ENCODE data around the gene RNF26. TPM values are rescaled to one million over a fixed set of nuclear protein-coding genes. Genes with fewer than 3 reads are reported as not detected.

The RNF26 gene
- total and polyA plus RNA-seq, 5 donors = 9.7 to 19.6 (median 14.3) TPM

DNA sequence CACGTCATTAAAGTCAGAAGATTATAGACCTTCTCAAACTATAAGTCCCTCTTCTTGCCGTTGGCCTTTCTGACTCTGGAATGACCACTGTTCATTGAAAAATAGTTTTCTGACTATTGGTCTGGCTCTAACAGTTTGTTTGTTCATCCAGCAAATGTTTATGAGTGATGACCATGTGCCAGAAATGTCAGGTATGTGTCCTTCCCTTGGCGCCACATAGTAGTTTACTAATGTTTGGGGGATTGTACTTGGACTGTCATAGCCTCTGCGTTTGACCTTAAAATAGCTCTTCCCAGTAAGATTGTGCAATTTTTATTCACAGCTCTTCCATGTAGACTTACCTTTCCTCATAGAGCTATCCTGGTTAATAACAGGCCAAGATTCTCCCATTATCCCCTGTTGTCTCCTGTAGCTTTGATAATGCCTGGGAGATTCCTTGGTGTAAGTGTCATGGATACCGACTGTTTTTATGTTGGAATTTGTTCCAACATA is 31.1 kb upstream of the RNF26 start:
- Histone ChIP-seq H3K4me1 (ENCODE audit: control insufficient read depth, insufficient read depth, low read length) (no peaks in the 10 kb centered on the region), H3K4me3 (ENCODE audit: low read length) (no peak overlapping the region), H3K27ac (ENCODE audit: low read length) (no peak overlapping the region), H3K9me3 (ENCODE audit: control insufficient read depth, low read length) (no peaks in the 10 kb centered on the region), H3K27me3 (ENCODE audit: control insufficient read depth, insufficient read depth) (no peaks in the 10 kb centered on the region)
- no peak for DNase-seq
- ATAC-seq = no peak
- 90% methylated on average over 5 of the region's 5 CpGs for WGBS
- intact Hi-C loops (cut with DNase I) = no loop called here

DNA sequence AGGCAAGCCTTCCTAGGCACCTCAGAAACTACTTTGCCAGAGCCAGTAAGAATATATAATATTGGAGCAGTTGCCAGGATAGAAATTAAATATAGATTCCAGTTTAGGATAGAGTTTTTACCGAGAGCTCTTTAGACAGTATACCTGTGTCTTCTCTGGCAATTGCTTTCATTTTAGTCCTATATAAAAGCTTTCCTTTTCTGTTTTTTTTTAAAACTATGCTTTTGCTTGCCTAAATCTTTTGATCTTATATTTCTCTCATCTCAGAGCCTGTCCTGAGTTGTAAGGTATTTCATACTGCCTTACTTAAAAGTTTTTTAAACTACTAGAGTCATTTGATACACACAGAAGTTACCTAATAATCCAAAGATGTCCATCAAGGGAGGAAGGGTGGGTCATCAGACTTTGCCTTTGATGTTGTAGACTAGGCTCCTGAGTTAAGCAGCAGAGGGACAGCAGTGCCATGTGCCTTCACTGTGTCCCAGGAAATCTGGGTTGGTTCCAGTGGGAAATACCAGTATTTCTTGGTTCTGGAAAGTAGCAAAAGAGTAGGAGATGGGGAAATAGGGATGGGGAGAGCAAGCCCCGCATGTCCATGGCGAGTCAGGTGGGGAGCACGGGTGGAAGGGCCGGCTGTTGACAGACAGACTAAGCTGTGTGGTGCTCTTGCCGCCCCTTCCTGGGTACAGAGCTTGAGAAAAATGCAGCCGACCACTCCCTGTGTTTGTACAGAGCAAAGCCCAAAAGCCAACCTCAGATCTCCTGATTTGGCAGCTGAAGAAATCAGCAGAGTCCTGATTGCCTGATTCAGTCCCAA is 28.6 kb upstream of the RNF26 start:
- no peaks in the 10 kb centered on the region for H3K4me1 ChIP-seq (ENCODE audit: control insufficient read depth, insufficient read depth, low read length)
- H3K9me3 ChIP-seq (ENCODE audit: control insufficient read depth, low read length) = no peaks in the 10 kb centered on the region
- no peak overlapping the region for H3K27ac ChIP-seq (ENCODE audit: low read length)
- WGBS = 80% methylated on average over 7 of the region's 7 CpGs
- no peak overlapping the region for H3K4me3 ChIP-seq (ENCODE audit: low read length)
- no peak for DNase-seq
- intact Hi-C loops (cut with DNase I) = no loop called here
- ATAC-seq = peak in 1 of 2 donors; percentile 12
- no peaks in the 10 kb centered on the region for H3K27me3 ChIP-seq (ENCODE audit: control insufficient read depth, insufficient read depth)

- Histone ChIP-seq H3K4me3 (ENCODE audit: low read length) (no peak overlapping the region), H3K9me3 (ENCODE audit: control insufficient read depth, low read length) (no peaks in the 10 kb centered on the region), H3K27me3 (ENCODE audit: control insufficient read depth, insufficient read depth) (no peaks in the 10 kb centered on the region), H3K4me1 (ENCODE audit: control insufficient read depth, insufficient read depth, low read length) (no peaks in the 10 kb centered on the region), H3K27ac (ENCODE audit: low read length) (no peak overlapping the region)
- ATAC-seq = peak; percentile 40 to 70
- peak in 2 of 3 donors; percentile 30 to 51 for DNase-seq
- 60% methylated on average over 5 of the region's 5 CpGs for WGBS
- intact Hi-C loops (cut with DNase I) = no loop called here
Measured at GRCh38 chr11:119306373-119306890, 27.9 kb upstream of the RNF26 start.

GRCh38 chr11:119307219-119307618 is 27.1 kb upstream of the RNF26 start:
- H3K4me1 ChIP-seq (ENCODE audit: control insufficient read depth, insufficient read depth, low read length) = no peaks in the 10 kb centered on the region
- intact Hi-C loops (cut with DNase I) = no loop called here
- H3K4me3 ChIP-seq (ENCODE audit: low read length) = no peak overlapping the region
- peak in 1 of 2 donors; percentile 5 for ATAC-seq
- H3K9me3 ChIP-seq (ENCODE audit: control insufficient read depth, low read length) = no peaks in the 10 kb centered on the region
- no peak for DNase-seq
- no peaks in the 10 kb centered on the region for H3K27me3 ChIP-seq (ENCODE audit: control insufficient read depth, insufficient read depth)
- H3K27ac ChIP-seq (ENCODE audit: low read length) = peak overlapping the region; percentile 11
- WGBS = 75% methylated on average over 1 of the region's 1 CpG

GRCh38 chr11:119307974-119308373 is 26.4 kb upstream of the RNF26 start:
- H3K9me3 ChIP-seq (ENCODE audit: control insufficient read depth, low read length) = no peaks in the 10 kb centered on the region
- intact Hi-C loops (cut with DNase I) = no loop called here
- H3K27me3 ChIP-seq (ENCODE audit: control insufficient read depth, insufficient read depth) = no peaks in the 10 kb centered on the region
- H3K4me1 ChIP-seq (ENCODE audit: control insufficient read depth, insufficient read depth, low read length) = no peaks in the 10 kb centered on the region
- H3K27ac ChIP-seq (ENCODE audit: low read length) = peak overlapping the region; percentile 53
- H3K4me3 ChIP-seq (ENCODE audit: low read length) = no peak overlapping the region
- 50% methylated on average over 5 of the region's 5 CpGs for WGBS
- DNase-seq = no peak
- no peak for ATAC-seq

DNA sequence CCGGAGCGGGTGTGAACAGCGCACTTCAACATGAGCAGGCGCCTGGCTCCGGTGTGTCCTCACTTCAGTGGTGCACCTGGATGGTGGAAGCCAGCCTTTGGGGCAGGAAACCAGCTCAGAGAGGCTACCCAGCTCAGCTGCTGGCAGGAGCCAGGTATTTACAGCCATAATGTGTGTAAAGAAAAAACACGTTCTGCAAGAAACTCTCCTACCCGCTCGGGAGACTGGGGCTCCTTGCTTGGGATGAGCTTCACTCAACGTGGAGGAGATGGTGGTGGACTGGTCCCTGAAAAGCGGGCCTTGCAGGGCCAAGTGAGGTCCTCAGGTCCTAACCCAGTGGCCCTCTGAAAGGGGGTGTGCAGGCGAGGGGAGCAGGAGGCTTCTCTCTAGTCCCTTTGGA is 24.9 kb upstream of the RNF26 start:
- Histone ChIP-seq H3K27ac (ENCODE audit: low read length) (no peak overlapping the region), H3K4me1 (ENCODE audit: control insufficient read depth, insufficient read depth, low read length) (no peaks in the 10 kb centered on the region), H3K9me3 (ENCODE audit: control insufficient read depth, low read length) (no peaks in the 10 kb centered on the region), H3K27me3 (ENCODE audit: control insufficient read depth, insufficient read depth) (no peaks in the 10 kb centered on the region), H3K4me3 (ENCODE audit: low read length) (no peak overlapping the region)
- DNase-seq (no peak), ATAC-seq (no peak)
- 85% methylated on average over 11 of the region's 11 CpGs for WGBS
- intact Hi-C loops (cut with DNase I) = no loop called here

DNA sequence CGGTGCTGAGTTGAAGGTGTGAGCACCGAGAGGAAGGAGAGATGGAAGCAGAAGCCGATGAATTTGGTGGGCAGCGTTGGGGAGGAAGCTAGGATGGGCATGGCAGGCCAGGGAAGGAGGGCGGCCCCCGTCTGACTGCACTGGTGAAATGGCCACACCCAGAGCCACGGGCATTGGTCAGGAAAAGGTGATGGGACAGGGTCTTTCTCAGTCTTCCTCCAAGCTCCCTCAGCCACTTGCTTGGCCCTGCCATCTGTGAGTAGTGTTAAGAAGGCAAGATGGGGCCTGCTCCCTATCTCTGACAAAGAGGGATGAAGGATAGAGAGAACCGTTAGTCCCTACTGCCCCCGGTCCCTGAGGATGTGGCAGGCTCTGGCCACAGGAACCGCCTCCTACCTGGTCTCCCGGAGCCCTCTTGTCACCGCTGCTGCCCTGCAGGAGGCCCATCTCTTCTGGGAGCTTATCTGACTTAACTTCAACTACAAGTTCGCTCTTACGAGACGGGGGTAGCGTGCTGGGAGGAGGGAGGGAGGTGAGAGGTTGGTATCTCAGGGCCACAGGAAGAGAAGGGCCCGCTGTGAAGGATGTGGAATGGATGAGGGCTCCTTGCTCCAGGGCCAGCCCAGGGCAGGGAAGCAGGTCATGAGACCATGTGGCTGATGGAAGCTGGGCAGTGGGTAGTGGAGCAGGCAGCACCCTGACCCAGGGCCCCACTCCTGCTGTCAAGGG is 24.2 kb upstream of the RNF26 start:
- WGBS = 74% methylated on average over 17 of the region's 17 CpGs
- no peak overlapping the region for H3K27ac ChIP-seq (ENCODE audit: low read length)
- no peaks in the 10 kb centered on the region for H3K27me3 ChIP-seq (ENCODE audit: control insufficient read depth, insufficient read depth)
- no peak for DNase-seq
- H3K4me3 ChIP-seq (ENCODE audit: low read length) = no peak overlapping the region
- intact Hi-C loops (cut with DNase I) = loop anchor here in 1 of 4 donors (10.0 kb wide), 1 partner anchor 105 kb away; the partner anchor contains the start of gene CBL
- ATAC-seq = no peak
- H3K4me1 ChIP-seq (ENCODE audit: control insufficient read depth, insufficient read depth, low read length) = no peaks in the 10 kb centered on the region
- no peaks in the 10 kb centered on the region for H3K9me3 ChIP-seq (ENCODE audit: control insufficient read depth, low read length)

GRCh38 chr11:119310682-119311052 is 23.7 kb upstream of the RNF26 start:
- intact Hi-C loops (cut with DNase I) = loop anchor here in 1 of 4 donors (10.0 kb wide), 1 partner anchor 106 kb away; the partner anchor contains the start of gene CBL
- ATAC-seq (no peak), DNase-seq (peak in 2 of 3 donors; percentile 60 to 62)
- Histone ChIP-seq H3K4me3 (ENCODE audit: low read length) (no peak overlapping the region), H3K27me3 (ENCODE audit: control insufficient read depth, insufficient read depth) (no peaks in the 10 kb centered on the region), H3K4me1 (ENCODE audit: control insufficient read depth, insufficient read depth, low read length) (no peaks in the 10 kb centered on the region), H3K9me3 (ENCODE audit: control insufficient read depth, low read length) (no peaks in the 10 kb centered on the region), H3K27ac (ENCODE audit: low read length) (no peak overlapping the region)
- WGBS = 64% methylated on average over 20 of the region's 20 CpGs

DNA sequence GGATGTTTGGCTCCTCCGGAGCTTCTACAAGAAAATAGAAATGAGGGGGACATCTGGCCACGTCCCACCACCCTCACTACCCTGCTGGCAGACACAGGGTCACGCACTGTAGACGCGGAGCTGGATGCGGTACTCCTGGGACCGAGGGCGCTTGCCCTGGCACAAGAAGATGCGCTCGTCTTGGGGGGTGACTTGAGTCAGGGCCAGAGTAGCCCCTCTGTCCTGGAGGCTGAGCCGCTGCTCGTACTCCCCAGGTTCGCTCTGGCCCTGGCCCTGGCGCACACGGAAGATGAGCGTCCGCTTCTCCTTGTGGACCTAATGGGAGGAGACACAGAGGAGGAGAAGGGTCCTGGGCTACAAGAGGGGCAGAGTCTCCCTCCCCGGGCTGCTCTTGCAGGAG is 19.6 kb upstream of the RNF26 start:
- 65% methylated on average over 18 of the region's 18 CpGs for WGBS
- intact Hi-C loops (cut with DNase I) = loop anchor here in 1 of 4 donors (10.0 kb wide), 1 partner anchor 110 kb away; the partner anchor contains the start of gene CBL
- Histone ChIP-seq H3K27ac (ENCODE audit: low read length) (peak overlapping the region; percentile 81), H3K9me3 (ENCODE audit: control insufficient read depth, low read length) (no peaks in the 10 kb centered on the region), H3K4me1 (ENCODE audit: control insufficient read depth, insufficient read depth, low read length) (peaks cover 10% of the 10 kb centered on the region), H3K4me3 (ENCODE audit: low read length) (peak overlapping the region; percentile 80), H3K27me3 (ENCODE audit: control insufficient read depth, insufficient read depth) (no peaks in the 10 kb centered on the region)
- DNase-seq (peak in 1 of 3 donors; percentile 51), ATAC-seq (no peak)

GRCh38 chr11:119315131-119316015 is 19.0 kb upstream of the RNF26 start:
- no peaks in the 10 kb centered on the region for H3K27me3 ChIP-seq (ENCODE audit: control insufficient read depth, insufficient read depth)
- intact Hi-C loops (cut with DNase I) = loop anchor here in 1 of 4 donors (10.0 kb wide), 1 partner anchor 111 kb away; the partner anchor contains the start of gene CBL

More at GRCh38 chr11:119315131-119316015, 19.0 kb upstream of the RNF26 start:
- WGBS = 11% methylated on average over 29 of the region's 29 CpGs
- DNase-seq (peak; percentile 49 to 79 (median 72)), ATAC-seq (peak; percentile 6 to 47)
- peaks cover 13% of the 10 kb centered on the region for H3K4me1 ChIP-seq (ENCODE audit: control insufficient read depth, insufficient read depth, low read length)
- no peaks in the 10 kb centered on the region for H3K9me3 ChIP-seq (ENCODE audit: control insufficient read depth, low read length)
- peak overlapping the region; percentile 80 for H3K4me3 ChIP-seq (ENCODE audit: low read length)
- H3K27ac ChIP-seq (ENCODE audit: low read length) = peak overlapping the region; percentile 81

Data from right cardiac atrium (tissue), 5 donors.